Brain microvascular endothelial cell (primary cell): Measurements from ENCODE around the gene ST3GAL2.
"Not testable (repeated sequence)": the region's sequence is repeated elsewhere in the genome, so short reads cannot be mapped to it uniquely, and the experiment has no call there.

ENCODE experiments used
- DNase-seq: peaks from one replicate; pipeline ENCODE4 v3.0.0-alpha.2; 2020
- H3K27ac ChIP-seq: fragments of 250-450 bp; sonication (Bioruptor Pico); 2 replicates; pipeline ENCODE4 v1.5.1; 2020; ENCODE audit warnings: mild to moderate bottlenecking, moderate library complexity
- H3K27me3 ChIP-seq: fragments of 250-450 bp; sonication (Bioruptor Pico); replicated peaks from 2 replicates; pipeline ENCODE4 v1.5.1; 2020; ENCODE audit warnings: mild to moderate bottlenecking
- H3K36me3 ChIP-seq: fragments of 250-450 bp; sonication (Bioruptor Pico); replicated peaks from 2 replicates; pipeline ENCODE4 v1.5.1; 2020; ENCODE audit warnings: mild to moderate bottlenecking
- H3K4me3 ChIP-seq: 2 replicates; pipeline ENCODE4 v1.5.1; 2011; ENCODE audit warnings: low read depth, mild to moderate bottlenecking, control low read depth, low read length, moderate library complexity
- in situ Hi-C: cut with HindIII; loops from 2 replicates; pipeline ENCODE4 v1.10.0; 2017; ENCODE audit warnings: low sequenced_read_pairs, low pct_ligation_motif_present
- TF ChIP-seq, protein P1 (sequence below): IDR thresholded peaks from 2 replicates; pipeline ENCODE4 v1.5.1; 2011; ENCODE audit warnings: low read depth, mild to moderate bottlenecking, moderate library complexity, low read length, control low read depth, inconsistent platforms; ENCODE audit errors: missing control alignments

The ST3GAL2 gene

GRCh38 chr16:70453892-70454221 is 15.0 kb upstream of the ST3GAL2 start:
- TF ChIP-seq, protein P1, sequence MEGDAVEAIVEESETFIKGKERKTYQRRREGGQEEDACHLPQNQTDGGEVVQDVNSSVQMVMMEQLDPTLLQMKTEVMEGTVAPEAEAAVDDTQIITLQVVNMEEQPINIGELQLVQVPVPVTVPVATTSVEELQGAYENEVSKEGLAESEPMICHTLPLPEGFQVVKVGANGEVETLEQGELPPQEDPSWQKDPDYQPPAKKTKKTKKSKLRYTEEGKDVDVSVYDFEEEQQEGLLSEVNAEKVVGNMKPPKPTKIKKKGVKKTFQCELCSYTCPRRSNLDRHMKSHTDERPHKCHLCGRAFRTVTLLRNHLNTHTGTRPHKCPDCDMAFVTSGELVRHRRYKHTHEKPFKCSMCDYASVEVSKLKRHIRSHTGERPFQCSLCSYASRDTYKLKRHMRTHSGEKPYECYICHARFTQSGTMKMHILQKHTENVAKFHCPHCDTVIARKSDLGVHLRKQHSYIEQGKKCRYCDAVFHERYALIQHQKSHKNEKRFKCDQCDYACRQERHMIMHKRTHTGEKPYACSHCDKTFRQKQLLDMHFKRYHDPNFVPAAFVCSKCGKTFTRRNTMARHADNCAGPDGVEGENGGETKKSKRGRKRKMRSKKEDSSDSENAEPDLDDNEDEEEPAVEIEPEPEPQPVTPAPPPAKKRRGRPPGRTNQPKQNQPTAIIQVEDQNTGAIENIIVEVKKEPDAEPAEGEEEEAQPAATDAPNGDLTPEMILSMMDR: no peak
- in situ Hi-C loops: no loop called here
- DNase-seq: no peak
- no peaks in the 10 kb centered on the region for H3K27me3 ChIP-seq
- H3K36me3 ChIP-seq: no peaks in the 10 kb centered on the region
- peak overlapping the region; percentile 85 for H3K4me3 ChIP-seq
- H3K27ac ChIP-seq: peak overlapping the region; percentile 100

GRCh38 chr16:70453117-70453891 is 14.4 kb upstream of the ST3GAL2 start:
- Histone ChIP-seq H3K4me3 (no peak overlapping the region), H3K27ac (peak overlapping the region; percentile 100), H3K27me3 (no peaks in the 10 kb centered on the region), H3K36me3 (no peaks in the 10 kb centered on the region)
- TF ChIP-seq, protein P1: no peak
- no peak for DNase-seq
- in situ Hi-C loops: no loop called here

DNA sequence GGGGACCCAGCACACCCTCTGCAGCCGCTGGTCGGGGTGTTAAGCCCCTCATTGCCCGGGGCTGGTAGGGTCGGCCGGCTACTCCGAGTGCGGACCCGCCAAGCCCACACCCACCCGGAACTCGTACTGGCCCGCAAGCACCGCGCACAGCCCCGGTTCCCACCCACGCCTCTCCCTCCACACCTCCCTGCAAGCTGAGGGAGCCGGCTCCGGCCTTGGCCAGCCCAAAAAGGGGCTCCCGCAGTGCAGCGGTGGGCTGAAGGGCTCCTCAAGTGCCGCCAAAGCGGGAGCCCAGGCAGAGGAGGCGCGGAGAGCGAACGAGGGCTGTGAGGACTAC is 12.1 kb upstream of the ST3GAL2 start:
- H3K27ac ChIP-seq, H3K27me3 ChIP-seq, H3K36me3 ChIP-seq, DNase-seq, in situ Hi-C loops: not testable (repeated sequence)
- H3K4me3 ChIP-seq: peak overlapping the region; percentile 39

DNA sequence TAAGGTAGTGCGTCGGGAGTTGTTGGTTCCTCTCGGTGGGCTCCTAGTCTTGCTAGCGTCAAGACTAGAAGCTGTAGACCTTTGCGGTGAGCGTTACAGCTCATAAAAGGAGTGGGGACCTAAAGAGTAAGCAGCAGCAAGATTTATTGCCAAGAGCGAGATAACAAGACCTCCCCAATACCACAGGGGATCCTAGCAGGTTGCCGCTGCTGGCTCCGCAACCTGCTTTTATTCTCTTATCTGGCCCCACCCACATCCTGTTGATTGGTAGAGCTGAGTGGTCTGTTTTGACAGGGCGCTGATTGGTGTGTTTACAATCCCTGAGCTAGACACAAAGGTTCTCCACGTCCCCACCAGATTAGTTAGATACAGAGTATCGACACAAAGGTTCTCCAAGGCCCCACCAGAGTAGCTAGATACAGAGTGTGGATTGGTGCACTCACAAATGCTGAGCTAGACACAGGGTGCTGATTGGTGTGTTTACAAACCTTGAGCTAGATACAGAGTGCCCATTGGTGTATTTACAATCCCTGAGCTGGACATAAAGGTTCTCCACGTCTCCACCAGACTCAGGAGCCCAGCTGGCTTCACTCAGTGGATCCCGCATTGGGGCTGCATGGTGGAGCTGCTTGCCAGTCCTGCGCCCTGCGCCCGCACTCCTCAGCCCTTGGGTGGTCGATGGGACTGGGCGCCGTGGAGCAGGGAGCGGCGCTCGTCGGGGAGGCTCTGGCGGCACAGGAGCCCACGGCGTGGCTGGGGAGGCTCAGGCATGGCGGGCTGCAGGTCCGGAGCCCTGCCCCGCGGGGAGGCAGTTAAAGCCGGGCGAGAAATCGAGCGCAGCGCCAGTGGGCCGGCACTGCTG is 11.5 kb upstream of the ST3GAL2 start:
- DNase-seq, H3K27ac ChIP-seq, H3K27me3 ChIP-seq, in situ Hi-C loops, H3K36me3 ChIP-seq: not testable (repeated sequence)
- H3K4me3 ChIP-seq: peak overlapping the region; percentile 39

DNA sequence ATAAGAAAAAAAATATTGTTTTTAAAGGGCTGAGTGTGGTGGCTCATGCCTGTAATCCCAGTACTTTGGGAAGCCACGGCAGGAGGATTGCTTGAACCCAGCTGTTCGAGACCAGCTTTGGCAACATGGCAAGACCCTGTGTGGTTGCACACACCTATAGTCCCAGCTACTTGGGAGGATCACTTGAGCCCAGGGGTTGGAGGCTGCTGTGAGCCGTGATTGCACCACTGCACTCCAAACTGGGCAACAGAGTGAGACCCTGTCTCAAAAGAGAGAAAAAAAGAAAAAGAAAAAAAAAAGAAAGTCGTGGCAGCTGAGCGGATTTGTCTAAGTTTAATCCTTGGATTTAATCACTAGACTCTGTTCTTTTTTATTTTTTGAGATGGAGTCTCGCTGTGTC is 9.2 kb upstream of the ST3GAL2 start:
- in situ Hi-C loops: no loop called here
- no peak overlapping the region for H3K4me3 ChIP-seq
- TF ChIP-seq, protein P1: no peak
- no peaks in the 10 kb centered on the region for H3K36me3 ChIP-seq
- H3K27me3 ChIP-seq: no peaks in the 10 kb centered on the region
- DNase-seq: no peak
- H3K27ac ChIP-seq: no peak overlapping the region

DNA sequence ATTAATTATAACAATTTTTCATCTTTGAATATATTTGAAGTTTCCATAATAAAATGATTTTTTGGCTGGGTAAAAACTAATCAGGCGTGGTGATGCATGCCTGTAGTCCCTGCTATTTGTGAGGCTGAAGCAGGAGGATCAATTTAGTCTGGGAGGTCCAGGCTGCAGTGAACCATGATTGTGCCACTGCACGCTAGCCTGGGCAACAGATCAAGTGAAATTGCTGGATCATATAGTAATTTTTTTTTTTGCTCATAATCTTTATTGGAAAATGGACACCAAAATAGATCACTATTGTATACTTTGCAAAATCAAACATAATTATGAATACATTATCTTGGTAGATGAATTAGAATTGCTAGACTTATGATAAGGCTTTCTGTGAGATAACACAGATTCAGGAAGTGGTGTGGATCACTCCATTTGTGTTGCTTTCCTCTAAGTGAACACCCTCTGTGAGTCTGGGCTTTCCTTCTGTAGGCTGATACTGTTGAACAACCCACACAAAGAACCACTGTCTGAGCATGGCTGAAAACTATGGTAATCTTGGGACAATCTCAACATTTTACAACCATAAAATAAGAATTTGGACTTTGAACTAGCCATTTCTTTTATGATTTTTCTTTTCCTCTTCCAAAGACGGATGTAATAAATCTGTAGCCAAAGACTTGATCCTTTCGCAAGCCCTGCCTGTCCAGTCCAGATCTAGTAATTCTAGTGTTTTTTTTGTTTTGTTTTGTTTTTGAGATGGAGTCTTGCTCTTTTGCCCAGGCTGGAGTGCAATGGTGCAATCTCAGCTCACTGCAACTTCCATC is 5.6 kb upstream of the ST3GAL2 start:
- Histone ChIP-seq H3K27me3 (no peaks in the 10 kb centered on the region), H3K27ac (no peak overlapping the region), H3K4me3 (no peak overlapping the region), H3K36me3 (no peaks in the 10 kb centered on the region)
- DNase-seq: no peak
- TF ChIP-seq, protein P1: no peak
- in situ Hi-C loops: no loop called here
